Fibroblast of skin of left quadriceps (primary cell): Measurements from ENCODE around the gene SLC3A2.
"Not testable (repeated sequence)": the region's sequence is repeated elsewhere in the genome, so short reads cannot be mapped to it uniquely, and the experiment has no call there.

ENCODE experiments used
- DNase-seq, 2 experiments: peaks; one replicate each; pipeline ENCODE4 v3.0.0-alpha.2; 2013; ENCODE audit warnings: low read depth in 2 of 2

SLC3A2 gene

DNA sequence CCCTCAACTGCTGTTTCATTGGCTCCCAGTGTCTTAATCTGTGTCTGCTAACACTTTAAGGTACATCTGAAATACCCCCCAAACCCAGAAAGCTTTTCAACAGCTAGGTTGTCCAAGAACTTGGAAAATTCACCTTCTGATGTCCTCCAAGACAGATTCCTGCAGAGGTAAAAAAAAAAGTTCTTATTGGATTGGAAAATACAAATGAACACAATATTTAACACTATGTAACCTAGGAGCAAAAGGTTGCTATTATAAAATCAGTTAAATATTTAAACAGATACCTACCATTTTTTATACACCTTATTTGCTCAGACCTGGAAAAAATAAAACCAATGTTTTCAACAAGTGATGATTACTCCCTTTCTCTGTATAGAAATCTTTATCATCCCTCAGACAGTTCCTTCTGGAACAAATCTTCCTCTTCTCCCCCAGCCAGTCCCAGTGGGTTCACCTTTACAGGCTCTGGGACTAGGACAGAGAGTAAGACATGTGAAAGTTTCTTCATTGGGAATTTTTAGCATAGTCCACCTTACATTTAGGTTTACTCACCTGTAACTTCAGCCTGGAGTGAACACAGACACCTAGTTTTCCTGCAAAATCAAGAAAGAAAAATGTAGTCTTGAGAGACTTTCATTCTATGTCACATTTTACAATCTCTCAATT lies 28.0 kb upstream of the SLC3A2 start:
- DNase-seq: no peak

DNA sequence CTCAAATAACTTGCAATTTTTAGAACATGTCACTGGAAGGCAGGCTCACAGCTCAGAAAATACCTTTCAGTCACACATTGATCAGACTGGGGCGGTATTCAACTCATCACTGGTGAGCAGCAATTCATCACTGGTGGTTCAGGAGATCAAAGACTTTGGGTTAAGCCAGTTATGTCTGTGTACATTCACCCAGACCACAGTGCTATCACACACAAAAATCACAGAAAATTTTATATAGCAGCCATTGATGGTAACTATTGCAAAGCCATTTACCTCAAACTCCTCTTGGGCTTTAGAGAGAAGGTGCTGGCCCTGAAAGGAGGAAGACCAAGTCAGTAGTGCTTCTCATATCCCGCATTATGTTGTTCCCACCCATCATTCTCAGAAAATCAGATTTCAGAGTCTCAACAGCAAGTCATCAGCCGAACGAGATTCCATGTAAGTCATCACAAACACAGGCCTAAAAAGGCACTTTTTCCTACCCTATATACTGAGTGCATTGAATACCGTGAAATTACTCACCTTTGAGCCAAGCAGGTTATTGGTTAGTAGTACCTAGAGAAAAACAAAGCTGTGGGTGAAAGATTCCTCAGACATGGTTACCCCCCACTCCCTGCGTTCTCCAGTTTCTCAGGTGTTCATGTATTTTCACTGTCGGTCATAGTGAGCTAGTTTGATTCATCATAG lies 27.3 kb upstream of the SLC3A2 start:
- DNase-seq: no peak

DNA sequence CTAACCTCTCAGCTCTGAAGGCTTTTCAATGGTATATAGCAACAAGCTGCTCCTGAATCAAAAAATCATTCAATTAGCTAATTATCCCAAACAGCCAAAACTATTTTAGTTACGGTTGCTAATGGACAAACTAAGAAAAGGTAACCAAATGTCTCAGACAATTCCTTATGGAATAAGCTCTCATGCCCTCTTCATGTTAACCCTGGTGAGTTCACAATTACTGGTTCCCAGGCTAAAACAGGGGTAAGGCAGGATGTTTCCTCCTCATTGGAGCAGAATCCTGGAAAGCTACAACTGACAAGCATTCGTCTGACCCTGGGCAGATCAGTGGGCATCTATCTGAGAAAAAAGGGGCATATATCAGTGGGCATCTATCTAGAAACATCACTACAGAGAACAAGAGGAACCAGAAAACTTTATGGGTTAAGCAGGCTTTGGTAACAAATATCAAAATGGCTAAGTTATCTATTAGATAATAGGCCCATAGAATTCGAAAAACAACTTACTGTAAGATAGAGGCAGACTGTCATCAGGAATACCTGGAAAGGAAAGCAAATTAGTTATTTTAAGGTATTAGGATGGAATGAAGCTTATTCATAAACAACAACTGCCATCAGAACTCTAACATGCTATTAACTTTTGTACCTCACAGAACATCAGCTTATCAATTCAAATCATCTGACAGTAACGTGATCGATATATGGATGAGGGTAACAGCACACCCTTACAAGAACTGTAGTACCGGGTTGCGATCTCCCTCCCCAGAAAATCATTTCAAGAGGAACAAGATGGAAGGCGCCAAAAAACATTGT lies 26.5 kb upstream of the SLC3A2 start:
- DNase-seq: no peak

DNA sequence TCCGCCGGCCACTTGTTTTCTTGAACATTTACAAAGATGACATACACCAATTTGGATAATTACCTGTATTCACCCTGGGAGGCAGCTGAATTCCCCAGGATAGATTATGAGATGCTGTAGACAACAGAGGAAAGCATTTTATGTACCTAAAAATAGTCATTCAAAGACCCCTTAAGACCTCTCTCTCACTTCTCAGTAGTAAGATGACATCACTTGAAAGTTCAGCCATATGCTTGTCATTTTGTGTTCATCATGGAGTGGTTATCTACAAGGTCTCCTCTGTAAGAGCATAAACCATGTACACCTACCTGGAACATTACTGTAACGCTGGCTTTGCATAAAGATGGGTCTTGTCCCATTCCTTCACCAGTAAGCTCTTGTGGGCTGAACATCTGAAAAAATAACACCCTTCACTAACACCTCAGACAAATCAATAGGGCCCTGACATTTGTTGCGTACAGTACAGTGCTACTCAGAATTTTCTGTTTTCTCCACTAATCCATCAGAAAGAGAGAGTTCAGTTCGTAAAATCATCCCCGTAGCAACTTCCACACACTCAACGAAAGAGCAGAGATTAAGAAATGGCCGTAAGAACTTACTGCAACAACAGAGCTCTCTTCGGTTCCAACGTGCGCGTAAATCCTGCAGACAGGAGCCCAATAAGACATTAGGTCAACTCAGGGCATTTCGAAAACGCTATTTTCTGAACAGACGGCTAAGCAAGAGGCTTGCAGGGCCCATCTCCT lies 25.7 kb upstream of the SLC3A2 start:
- DNase-seq: no peak

DNA sequence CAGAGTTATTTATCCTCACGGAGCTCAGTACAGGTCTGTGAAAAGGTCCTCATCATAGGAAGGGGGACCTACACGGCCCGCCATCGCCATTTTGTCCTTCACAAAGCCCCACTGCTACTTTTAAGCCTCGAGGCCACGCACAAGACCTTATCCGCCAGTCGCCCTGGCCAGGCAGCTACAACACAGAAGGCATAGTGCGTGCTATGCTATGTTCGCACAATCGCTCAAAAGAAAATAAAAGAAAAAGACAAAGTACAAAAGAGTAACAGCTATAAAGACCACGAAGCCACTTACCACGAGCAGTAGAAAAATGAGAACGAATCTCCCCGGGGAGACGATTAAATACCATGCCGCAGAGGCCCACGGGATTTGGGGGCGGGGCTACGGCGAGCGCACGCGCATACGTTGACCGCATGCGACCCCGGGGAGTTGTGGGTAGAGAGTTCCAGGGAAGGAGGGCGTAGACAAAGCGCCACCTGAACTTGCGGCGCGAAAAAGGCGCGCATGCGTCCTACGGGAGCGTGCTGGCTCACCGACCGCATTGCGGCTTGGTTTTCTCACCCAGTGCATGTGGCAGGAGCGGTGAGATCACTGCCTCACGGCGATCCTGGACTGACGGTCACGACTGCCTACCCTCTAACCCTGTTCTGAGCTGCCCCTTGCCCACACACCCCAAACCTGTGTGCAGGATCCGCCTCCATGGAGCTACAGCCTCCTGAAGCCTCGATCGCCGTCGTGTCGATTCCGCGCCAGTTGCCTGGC lies 24.9 kb upstream of the SLC3A2 start:
- DNase-seq: peak; percentile 94 to 95

DNA sequence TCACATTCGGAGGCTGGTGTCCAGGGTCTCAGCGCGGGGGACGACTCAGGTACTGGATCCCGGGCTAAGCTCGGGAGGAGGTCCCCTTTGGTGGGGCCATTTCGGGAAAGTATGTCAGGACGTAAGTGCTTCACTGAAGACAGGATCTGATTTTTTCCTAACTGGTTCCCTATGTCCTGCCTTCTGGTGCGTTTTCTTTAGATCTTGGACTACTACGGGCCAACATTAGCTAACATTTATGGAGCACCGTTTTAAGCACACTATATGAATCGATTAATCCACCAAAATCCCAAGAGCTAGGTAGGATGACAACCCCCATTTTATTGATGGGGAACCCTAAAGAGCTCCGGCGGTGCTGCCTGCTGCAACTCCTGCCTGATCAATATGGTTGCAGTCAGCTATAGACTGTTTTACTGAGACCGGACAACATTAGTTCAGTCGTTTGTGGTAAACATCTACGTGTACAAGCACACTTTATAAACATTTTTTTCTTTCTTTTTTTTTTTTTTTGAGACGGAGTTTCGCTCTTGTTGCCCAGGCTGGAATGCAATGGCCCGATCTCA lies 24.3 kb upstream of the SLC3A2 start:
- DNase-seq: no peak

DNA sequence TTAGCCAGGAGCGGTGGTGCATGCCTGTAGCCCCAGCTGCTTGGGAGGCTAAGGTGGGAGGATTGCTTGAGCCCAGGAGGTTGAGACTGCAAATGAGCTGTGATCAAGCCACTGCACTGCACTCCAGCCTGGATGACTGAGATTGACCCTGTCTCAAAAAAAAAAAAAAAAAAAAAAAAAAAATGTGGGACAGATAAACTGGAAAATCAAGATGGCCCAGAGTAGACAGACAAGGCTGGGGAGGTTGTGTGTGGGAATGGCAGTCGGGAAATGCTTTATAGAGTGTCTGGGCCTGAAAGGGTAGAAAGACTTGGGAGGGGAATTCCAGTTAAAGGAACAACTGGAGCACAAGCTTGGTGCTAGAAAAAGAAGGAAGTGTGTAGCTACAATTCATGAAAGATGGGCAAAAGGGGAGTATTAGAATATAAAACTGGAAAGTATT lies 23.1 kb upstream of the SLC3A2 start:
- DNase-seq: no peak

DNA sequence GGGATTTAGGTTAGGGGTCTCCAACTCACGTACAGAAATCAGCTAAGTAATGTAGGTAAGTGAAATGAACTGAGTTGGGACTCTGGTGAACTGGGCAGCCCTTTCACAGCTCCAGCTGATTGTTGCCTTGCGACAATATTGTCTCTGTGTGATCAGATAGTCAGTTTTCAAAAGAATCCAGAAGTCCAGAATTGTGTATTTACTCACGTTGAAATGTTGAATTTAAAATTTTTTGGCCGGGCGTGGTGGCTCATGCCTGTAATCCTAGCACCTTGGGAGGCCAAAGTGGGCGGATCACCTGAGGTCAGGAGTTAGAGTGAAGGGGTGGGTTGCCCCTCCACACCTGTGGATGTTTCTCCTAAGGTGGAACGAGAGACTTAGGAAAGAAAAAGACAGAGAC lies 22.5 kb upstream of the SLC3A2 start:
- DNase-seq: no peak

DNA sequence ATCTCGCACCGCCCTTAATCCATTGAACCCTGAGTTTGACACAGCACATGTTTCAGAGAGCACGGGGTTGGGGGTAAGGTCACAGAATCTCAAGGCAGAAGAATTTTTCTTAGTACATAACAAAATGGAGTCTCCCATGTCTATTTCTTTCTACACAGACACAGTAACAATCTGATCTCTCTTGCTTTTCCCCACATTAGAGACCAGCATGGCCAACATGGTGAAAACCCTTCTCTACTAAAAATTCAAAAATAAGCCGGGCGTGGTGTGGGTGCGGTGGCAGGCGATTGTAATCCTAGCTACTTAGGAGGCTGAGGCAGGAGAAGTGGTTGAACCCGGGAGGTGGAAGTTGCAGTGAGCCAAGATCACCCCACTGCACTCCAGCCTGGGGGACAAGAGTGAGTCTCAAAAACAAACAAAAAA lies 21.4 kb upstream of the SLC3A2 start:
- DNase-seq: not testable (repeated sequence)

DNA sequence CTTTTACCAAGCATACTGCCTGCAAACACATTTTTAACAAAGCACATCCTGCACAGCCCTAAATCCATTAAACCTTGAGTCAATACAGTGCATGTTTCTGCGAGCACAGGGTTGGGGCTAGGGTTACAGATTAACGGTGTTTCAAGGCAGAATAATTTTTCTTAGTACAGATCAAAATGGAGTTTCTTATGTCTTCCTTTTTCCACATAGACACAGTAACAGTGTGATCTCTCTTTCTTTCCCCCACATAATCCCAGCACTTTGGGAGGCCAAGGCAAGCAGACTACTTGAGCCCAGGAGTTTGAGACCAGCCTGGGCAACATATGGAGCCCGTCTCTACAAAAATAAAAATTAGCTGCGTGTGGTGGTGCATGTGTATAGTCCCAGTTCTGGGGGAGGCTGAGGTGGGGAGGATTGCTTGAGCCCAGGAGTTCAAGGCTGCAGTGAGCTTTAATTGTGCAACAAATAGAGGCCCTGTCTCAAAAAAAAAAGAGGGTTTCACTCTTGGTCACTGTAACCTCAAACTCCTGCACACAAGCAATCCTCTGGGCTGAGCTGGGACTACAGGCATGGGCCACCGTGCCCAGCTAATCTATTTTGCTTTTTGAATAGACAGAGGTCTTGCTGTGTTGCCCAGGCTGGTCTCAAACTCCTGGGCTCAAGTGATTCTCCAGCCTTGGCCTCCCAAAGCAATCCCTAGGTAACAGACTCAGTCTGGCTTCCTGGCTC lies 19.7 kb upstream of the SLC3A2 start:
- DNase-seq: no peak

DNA sequence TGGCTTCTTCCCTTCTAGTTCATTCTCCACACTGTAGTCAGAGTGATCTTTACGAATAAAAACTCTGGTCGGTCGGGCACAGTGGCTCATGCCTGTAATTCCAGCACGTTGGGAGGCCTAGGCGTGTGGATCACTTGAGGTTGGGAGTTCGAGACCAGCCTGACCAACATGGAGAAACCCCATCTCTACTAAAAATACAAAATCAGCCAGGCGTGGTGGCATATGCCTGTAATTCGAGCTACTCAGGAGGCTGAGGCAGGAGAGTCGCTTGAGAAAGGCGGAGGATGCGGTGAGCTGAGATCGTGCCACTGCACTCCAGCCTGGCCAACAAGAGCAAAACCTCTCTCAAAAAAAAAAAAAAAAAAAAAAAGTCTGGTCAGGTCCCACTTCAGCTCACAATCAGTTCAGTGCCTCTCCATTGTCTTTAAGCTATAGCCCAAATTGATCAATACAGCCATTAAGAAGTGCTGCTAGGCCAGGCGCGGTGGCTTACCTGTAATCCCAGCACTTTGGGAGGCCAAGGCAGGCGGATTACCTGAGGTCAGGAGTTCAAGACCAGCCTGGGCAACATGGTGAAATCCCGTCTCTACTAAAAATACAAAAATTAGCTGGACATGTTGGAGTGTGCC lies 19.0 kb upstream of the SLC3A2 start:
- not testable (repeated sequence) for DNase-seq

DNA sequence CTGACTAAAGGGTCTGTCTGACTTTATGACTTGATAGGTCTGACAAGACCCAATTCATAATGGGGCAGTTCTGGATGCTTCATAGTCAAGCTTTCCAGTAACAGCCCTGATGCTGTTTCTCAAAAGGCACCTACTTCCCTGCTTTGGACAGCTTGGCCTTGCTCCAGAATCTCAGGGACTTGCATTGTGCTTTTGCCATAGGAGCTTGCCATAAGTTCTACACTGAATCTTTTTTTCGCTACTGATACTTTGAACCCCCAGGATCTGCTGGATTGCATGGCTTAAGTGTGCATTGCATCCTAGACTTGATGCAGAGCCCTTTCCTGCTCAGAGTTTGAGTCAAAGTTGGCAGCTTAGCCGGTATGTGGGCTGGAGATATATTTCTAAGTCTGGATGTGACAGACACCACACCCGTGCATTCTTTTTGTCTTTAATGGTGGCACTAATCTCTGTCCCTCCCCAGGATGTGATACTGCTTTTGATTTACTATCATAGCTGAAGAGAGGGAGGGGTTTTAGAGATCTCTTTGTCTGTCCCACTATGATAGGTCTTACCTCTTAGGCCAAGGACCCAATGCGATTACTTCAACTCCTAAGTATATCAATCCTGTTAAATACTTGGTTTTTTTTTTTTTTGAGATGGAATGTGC lies 16.9 kb upstream of the SLC3A2 start:
- DNase-seq: no peak

DNA sequence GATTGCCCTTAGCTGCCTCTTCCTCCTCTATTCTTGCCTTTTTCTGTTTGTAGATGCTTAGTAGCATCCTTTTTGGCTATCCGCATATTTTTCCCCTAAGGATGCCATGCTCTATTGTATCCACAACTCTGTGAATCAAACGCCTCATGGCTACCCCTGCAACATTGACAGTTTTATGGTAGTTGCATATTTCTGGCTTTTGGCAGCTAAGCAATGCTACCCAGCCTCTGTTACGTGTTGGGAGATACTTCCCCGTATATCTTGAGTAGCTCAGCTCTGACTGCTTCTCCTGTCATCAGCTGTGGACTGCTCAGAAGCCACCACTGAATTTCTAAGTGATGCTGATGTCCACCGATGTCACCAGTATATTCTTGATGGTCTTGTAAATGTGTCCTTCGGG lies 15.1 kb upstream of the SLC3A2 start:
- no peak for DNase-seq

DNA sequence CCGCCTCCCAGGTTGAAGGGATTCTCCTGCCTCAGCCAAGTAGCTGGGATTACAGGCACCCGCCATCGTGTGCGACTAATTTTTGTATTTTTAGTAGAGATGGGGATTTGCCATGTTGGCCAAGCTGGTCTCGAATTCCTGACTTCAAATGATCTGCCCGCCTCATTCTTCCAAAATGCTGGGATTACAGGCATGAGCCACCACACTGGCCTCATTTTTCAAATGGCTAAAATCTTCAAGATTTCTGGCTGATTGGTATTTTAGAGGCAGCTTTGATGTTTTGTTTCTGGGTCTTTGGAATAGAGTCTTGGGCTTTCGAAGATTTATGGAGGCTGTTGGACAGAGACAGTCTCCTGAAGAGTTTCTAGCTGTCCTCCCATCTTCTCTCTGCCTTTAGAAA lies 5.8 kb upstream of the SLC3A2 start:
- no peak for DNase-seq

DNA sequence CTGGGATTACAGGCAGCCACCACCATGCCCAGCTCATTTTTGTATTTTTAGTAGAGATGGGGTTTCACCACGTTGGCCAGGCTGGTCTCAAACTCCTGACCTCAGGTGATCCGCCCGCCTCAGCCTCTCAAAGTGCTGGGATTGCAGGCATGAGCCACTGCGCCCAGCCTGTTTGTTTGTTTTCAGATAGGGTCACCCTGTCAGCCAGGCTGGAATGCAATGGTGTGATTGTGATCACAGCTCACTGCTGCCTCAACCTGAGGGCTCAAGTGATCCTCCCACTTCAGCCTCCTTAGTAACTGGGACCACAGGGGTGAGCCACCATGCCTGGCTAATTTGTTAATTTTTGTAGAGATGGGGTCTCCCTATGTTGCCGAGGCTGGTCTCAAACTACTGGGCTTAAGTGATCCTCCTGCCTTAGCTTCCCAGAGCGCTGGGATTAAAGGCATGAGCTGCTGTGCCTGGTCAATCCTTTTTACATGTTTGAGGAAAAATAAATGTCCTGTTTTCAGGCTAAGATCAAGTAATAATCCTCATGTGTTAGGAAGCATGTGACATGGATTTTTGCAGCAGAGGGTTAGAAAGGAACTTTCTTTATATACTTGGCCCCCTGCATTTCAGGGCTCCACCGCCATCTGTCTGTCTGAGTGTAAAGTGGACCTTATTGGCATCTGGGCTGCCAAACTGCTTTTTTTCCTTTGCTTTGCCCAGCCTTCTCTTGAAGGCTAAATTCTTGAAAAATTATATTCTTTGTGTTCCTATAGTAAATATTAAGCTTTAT lies 4.8 kb upstream of the SLC3A2 start:
- DNase-seq: no peak

DNA sequence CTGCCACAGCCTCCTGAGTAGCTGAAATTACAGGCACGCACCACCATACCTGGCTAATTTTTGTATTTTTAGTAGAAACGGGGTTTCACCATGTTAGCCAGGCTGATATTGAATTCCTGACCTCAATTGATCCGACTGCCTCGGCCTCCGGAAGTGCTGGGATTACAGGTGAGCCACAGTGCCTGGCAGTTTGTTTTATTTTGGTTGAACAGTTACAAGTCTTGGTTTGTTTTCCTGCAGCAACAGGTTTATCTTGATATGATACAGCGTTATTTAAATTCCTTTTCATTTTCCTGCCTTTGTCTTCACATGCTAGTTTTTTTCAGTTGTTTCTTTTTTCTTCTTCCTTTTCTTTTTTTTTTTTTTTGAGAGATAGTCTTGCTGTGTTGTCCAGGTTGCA lies 4.0 kb upstream of the SLC3A2 start:
- no peak for DNase-seq

DNA sequence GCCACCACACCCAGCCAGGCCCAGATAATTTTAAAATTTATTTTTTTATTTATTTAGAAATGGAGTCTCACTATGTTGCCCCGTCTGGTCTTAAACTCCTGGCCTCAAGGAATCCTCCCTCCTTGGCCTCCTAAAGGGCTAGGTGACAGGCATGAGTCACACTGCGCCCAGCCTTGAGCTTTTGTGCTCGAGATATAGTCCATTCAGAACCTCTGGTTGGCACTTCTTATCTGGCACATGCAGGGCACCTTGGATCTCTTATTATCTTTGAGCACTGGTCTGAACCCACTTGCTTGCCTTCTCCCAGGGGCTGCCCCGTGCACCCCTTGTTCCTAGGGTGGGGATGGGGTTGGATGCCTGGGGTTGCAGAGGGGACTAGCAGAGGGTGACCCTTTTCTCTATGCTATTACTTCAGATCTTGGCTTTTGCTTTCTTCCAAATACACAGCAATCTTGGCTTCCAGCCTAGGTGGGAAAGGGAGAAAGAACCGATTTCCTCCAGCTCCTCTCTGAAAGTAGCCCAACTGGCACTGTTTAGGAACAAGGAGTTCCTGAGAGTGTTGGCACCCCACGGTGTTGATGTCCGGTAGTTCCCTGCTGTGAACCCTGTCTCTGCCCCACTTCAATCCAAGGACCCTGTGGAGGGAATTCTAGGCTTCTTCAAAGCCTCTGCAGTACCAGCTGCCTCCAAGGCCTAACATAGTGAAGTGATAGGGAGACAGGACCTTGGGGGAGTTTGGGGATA lies 1.3 kb upstream of the SLC3A2 start:
- no peak for DNase-seq
